Pons (tissue), 1 donor: ENCODE measurements around the gene MAPK1IP1L.
A peak's percentile ranks its signal among the peaks of the same experiment; 100 is the strongest.
"Not testable (repeated sequence)": the region's sequence is repeated elsewhere in the genome, so short reads cannot be mapped to it uniquely, and the experiment has no call there.

Source experiments
- DNase-seq: peaks from one replicate; pipeline ENCODE4 v3.0.0-alpha.2; 2016; ENCODE audit warnings: low spot score

Gene MAPK1IP1L

DNA sequence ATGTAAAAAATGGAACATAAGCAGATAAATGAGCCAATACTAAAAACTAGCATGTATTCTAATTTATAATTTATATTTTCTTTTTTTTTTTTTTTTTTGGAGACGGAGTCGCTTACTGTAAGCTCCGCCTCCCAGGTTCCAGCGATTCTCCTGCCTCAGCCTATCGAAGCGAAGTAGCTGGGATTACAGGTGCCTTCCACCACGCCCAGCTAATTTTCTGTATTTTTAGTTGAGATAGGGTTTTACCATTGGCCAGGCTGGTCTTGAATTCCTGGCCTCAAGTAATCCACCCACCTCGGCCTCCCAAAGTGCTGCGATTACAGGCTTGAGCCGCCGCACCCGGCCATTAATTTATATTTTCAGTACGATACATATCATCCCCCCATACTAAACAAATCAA is 2.7 kb downstream of the MAPK1IP1L start:
- DNase-seq: no peak

DNA sequence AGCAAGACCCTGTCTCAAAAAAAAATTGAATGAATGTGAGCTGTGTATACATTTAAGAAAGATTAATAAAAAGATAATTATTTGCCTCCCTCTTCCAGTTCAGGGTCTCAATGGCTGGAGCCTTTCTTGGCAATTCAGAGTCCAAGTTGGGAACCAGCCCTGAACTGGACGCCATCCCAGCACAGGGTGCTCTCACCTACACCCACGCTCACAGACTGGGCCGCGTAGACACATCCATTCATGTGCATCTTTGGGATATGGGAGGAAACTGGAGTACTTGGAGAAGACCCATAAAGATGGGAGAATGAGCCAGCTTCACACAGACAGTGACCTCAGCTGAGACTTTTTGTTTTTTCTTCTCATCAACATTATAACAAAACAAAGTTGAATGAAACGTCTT is 6.5 kb downstream of the MAPK1IP1L start:
- no peak for DNase-seq

DNA sequence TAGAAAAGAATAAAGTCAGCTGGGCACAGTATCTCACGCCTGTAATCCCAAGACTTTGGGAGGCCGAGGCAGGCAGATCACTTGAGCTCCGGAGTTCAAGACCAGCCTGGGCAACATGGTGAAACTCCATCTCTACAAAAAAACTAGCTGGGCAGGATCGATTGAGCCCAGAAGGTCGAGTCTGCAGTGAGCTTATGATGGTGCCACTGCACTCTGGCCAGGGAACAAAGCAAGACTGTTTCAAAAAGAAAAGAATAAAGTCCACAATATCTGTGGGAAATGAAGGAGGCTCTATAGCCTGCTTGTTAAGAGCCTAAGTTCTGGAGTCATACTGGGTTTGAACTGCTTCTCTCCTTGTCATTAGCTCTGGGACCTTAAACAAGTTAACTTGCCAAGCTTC is 7.9 kb downstream of the MAPK1IP1L start:
- DNase-seq: no peak

DNA sequence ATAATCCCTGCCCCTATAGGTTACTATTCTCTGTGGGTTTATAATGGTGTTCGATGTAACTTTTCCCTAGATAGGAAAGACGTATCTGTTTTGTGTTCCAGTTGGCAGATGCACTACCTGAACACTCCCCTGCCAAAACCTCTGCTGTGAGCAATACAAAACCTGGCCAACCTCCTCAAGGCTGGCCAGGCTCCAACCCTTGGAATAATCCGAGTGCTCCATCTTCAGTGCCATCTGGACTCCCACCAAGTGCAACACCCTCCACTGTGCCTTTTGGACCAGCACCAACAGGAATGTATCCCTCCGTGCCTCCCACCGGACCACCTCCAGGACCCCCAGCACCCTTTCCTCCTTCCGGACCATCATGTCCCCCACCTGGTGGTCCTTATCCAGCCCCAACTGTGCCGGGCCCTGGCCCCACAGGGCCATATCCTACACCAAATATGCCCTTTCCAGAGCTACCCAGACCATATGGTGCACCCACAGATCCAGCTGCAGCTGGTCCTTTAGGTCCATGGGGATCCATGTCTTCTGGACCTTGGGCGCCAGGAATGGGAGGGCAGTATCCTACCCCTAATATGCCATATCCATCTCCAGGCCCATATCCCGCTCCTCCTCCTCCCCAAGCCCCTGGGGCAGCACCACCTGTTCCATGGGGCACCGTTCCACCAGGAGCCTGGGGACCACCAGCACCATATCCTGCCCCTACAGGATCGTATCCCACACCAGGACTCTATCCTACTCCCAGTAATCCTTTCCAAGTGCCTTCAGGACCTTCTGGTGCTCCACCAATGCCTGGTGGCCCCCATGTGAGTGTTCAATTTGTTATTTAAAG is 11.3 kb downstream of the MAPK1IP1L start:
- DNase-seq: no peak

DNA sequence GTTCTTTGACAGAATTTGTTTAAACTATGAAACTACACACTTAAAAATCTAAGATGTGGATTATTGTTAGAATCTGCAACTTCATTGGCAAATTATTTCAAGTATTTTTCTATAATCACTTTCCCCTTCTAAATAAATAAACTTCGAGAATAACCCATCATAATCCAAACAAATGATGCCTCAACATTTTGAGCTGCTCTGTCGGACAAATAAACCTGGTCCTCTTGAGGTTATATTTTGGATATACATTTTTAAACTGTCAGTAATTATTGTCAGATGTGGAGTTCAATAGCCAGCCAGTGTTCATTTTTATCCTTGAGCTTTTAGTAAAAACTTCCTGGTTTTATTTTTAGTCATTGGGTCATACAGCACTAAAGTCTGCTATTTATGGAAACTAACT is 13.4 kb downstream of the MAPK1IP1L start:
- not testable (repeated sequence) for DNase-seq

DNA sequence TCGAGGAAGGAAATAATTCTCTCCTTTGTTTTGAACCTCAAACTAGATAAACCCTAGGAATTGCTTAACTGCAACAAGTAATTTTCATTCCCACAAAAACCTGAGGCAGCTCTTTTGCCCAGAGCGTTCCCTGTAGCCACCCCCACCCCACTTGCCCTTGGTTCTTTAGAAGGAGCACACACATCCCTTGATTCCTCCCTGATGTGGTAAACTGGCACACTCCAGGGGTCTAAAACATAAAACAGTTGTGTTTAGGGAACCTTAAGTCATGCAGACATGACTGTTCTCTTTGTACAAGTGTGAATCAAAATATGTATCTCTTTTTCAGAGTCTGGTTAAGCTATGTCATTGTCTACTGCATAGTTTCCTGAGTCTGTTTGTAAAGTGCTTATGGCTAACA is 14.0 kb downstream of the MAPK1IP1L start:
- no peak for DNase-seq

DNA sequence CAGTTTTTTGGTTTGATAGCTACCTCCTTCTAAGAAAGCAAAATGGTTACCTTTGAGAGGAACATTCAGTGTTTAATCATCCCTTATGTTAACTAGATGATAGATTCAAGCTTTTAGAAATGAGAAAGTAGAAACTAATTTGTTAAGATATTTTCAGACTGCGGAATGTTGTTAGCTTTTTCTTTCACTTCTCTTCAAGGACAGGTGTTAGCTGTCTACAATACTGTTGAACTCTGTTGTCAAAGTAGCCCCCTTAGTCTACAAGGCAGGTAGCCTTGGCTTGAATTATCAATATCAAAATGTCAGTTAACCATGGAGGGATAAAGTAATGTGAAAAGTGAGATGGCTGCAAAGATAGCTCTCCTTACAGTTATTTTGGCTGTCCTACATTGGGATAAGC is 14.8 kb downstream of the MAPK1IP1L start:
- no peak for DNase-seq

DNA sequence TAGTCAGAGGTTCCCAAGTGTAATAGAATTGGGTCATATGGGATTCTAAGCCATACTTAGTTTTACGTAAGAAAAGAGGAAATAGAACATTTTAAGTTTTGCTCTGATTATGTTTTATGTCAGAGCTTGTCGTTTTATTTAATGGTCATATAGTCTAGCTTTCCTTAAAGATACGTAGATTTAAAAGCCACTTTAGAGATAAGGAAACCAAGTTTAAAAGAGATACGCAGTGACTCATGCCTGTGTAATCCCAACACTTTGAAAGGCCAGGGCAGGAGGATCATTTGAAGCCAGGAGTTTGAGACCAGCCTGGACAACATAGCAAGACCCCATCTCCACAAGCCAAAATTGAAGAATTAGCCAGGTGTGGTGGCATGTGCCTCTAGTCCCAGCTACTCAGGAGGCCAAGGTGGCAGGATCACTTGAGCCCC is 19.5 kb downstream of the MAPK1IP1L start:
- no peak for DNase-seq

DNA sequence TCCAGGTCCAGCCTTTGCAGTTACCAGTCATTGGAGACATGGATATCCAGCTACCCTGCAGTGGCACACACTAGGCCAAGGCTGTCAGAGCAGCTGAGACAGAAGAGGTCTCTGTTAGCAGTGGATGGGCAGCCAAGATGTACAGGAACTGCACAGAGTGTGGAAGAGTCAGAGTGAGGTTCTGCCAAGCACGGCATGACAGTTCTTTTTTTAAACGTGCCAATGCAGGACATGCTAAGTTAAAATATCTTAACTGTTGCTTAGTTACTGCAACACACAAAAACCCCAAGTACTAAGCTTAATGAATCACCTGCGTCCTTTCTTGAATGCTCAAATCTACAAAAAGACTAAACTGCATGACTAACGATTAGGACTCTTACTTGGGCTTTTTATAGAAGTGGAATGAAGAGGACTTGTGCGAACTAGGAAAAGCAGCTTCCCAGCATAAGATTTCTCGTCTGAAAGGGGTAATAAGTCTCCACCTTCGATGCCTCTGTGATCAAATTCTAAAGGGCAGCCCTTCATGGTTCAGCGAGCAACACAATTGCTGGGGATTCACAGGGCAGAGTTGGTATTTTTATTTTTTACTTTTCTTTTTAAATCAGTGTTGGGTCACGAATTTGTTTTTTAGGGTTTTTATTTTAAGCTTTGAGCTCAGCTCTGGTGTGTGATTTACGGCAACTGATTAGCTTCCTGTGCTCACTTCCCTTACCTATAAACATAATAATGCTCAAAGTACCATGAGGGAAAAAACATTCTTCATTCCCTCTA is 20.6 kb downstream of the MAPK1IP1L start:
- peak; percentile 90 for DNase-seq

DNA sequence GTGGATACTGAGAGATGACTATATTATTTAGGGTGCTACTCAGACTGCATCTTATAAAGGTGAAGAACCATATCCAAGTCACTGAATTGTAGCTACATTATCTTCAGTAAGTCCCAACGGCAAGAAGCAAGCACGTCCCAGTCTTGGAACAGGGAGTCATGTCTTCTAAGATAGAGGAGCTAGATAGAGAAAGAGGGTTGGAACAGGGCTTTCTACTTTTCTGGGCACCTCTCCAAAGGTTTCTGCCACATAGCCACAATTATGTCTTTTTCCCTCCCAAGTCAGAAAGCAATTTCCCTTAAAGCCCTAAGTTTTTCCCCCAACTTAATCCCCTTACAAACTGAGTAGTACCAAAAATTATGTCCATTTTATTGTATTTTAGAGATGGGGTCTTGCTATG is 22.4 kb downstream of the MAPK1IP1L start:
- DNase-seq: no peak

DNA sequence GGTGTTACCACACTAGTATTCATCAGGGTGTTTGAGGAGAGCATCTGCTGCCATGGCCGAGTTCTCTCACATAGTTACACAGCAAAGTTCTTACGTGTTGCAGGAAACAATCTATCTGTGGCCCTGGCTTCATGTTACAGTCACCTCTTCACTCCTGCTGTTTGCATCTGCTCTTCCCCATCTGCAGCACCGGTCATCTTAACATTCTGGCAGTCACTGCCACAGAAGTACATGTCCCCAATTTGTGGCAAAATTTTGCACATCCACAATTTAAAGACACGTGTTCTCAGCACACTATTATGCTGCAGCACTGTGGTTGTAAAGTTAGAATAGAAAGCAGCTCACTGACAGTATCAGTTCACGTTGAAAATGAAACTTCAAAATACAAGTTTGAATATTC is 23.2 kb downstream of the MAPK1IP1L start:
- no peak for DNase-seq

DNA sequence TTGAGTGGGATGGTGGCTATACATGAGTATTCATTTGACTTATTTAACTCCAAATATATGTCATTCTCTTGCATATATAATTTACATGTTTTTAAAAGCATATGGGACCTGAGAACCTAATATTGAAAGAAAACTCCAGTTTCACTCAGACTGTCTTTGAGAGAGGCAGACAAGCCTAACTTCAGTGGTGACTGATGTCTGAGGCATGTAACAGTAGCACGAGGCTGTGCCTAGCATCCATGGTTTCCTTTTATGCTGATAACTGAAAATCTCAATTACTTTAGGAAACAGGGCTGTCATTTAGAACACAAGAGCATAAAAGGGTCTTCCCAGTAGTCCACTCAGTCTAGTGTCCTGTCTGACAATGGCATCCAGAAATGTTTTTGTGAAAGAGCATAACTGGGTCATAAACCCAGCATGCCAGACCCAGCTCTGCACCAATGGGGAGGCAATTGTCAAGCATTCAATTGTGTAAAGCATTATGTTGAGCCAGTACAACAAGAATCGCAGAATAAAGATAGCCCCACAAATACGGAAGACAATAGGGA is 24.3 kb downstream of the MAPK1IP1L start:
- no peak for DNase-seq

DNA sequence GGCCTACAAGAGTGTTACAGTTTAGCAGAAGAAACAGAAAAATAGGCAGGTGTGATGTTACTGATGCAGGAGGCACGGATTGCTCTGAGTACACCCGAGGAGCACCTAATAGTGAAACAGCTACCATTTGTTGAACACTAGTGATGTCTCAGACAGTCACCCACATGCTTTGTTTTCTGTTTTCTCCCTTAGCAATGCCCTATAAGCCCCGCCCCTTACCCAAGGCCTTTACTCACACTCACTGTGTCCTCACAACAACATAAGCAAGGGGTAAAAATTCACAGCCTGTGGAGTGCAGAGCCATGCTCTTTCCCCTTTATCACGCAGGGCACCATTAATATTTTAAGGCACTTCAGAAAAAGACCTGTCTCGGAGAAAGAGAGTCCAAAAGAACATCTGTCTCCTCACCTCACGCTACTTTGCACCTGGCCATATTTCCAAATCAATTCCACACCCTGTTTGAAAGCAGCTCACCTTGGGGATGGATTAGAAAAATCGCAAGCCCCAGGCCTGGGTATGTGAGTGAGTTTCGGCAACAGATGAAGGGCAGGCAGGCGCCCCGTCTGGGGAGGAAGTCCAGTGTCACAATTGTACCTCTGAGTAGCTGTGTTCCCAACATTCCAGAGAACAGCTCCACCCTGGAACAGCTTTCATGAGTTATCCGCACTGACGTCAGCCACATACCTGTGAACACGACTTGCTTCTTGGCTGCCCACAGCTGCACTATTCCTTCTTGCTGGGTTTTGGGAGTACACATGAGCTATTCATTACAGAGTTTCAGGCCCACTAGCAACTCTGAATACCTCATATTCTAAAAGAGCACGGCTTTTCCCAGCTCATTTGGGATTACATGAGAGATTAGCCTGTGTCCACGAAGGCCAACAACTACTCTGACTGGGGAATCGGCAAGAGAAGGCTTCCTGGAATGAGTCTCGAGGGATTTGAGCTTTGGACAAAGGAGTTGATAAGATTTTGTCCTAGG is 26.0 kb downstream of the MAPK1IP1L start:
- no peak for DNase-seq

DNA sequence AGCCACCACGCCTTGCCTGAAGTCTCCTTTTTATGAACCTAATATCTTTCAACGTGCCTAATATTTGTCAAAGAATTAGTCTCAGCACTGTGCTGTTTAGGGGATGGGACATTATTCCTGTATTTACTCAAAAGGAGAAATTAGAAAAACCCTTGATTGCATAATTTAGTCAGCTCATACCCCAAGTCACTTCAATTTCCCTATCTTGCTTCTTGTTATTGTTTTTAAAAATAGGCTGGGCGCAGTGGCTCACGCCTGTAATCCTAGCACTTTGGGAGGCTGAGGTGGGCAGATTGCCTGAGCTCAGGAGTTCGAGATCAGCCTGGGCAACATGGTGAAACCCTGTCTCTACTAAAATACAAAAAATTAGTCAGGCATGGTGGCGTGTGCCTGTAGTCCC is 28.5 kb downstream of the MAPK1IP1L start:
- not testable (repeated sequence) for DNase-seq

DNA sequence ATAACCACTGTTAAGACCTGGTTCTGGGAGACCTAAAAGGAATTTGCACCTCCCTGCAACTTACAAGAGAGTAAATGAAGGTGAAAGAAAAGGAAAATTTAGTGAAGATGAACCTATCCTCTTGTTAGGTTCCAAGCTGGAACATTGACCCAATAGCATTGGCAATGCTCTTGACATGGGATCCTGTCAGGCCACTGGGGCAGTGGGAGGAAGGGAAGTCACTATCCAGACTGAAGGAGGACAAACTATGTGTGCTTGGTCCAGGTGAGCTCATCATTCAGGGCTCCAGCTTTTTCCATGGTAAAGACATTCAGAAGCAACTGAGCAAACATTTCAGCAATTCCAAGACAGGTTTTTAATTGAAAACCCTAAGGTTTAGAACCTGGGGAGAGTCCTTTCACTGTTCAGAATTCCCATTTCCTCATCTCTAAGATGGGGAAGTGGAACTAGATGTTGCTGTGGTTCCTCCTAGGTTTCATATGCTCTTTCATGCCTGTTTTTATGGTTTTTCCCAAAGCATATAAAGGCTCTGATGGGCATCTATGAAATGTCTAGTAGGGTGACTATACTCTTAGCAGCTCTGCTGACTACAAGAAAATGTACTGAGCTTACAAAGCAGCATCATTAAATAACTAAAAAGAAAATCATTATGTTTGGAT is 33.1 kb downstream of the MAPK1IP1L start:
- no peak for DNase-seq

DNA sequence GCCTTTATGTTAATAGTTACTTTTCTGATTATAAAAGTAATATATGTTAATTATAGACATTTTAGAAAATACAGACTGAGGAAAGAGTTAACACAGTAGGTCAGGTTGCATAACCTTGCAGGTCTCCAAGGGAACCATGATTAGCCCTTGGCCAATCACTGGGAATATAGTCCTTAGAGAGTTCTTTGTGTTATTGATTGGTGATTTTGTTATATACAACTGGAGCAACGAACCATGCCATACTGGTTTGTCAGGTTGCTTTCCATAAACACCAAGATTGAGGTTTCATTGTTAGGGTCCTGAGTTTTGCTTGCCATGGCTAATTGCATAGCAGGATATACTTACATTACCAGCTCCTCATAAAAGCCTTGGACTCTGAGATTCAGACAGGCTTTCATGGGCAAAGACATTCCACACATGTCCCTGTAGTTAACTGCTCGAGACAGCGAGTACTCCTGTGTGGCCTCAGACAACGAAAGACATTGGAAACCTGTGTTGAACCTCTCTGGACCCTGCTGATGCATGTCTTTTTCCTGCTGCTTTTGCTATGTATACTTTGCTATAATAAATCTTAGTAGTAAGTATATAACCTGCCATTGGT is 33.7 kb downstream of the MAPK1IP1L start:
- DNase-seq: no peak

DNA sequence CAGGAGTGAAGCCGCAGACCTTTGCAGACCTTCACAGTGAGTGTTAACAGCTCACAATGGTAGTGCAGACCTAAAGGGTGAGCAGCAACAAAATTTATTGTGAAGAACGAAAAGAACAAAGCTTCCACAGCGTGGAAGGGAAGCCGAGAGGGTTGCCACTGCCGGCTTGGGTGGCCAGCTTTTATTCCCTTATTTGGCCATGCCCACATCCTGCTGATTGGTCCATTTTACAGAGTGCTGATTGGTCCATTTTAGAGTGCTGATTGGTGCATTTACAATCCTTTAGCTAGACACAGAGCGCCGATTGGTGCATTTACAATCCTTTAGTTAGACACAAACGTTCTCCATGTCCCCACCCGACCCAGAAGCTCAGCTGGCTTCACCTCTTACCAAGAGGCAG is 35.5 kb downstream of the MAPK1IP1L start:
- no peak for DNase-seq

DNA sequence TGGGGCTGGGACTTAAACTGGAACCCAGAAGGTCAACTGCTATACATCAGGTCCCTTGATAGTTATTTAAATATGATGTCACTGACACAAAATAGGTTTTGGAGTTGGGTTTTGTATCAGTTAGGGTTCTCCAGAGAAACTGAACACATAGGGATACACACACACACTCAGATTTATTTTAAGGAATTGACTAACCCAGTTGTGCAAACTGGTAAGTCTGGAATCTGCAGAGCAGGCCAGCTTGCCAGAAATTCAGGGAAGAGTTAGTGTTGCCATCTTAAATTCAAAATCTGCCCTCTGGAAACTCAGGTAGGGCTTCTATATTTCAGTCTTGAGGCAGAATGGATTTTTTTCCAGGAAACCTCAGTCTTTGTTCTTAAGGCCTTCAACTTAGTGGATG is 36.9 kb downstream of the MAPK1IP1L start:
- no peak for DNase-seq

DNA sequence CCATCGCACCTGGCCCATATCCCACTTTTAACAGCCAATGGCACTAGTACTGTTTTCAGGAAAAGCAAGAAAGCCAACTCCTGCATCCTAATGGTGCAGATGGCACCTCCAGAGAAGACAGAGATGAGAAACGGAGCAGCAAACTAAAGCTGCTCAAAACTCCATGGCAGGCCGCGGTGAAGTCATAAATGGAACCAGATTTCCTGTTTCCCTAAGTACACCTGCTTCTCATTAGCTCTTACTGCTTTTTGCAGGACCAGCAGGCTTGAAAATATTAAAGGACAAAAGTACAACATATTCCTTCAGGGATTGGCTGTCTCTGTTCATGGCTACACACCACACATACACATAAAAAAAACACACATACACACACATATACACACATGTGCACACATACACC is 40.9 kb downstream of the MAPK1IP1L start:
- no peak for DNase-seq

DNA sequence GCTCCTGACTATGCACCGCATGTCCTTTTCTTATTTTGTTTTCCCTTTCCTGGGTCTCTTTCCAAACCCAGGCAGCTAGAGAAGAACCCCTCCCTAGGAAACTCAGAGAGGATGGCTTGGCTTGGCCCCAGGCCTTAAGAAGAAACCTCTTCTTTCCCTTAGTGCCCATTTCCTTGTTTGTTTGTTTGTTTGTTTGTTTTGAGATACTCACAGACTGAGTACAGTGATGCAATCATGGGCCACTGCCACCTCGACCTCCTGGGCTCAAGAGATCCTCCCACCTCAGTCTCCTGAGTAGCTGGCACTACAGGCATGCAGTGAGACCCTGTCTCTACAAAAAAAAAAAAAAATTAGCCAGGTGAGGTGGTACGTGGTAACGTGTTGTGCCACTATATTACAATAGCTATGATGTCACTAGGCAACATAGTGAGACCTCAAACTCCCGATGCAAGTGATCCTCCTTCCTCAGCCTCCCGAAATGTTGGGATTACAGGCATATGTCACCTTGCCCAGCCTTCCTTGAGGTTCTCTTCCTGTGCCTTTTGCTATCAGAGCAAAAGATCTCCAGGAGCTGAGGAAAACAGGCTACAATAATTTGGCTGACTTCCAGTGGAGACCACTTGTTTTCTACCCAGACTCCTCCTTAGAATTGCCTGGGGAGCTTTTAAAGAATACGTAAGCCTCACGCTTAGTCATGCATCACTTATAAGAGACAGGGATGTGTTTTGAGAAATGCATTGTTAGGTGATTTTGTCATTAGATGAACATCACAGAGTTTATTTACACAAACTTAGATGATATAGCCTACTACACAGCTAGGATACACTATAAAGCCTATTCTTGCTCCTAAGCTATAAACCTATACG is 43.1 kb downstream of the MAPK1IP1L start:
- no peak for DNase-seq
